DMS 273 treated with DMSO at 0.1 percent for 48 hours (cell line): ENCODE measurements around the gene ZNF281.

Experiments
- DNase-seq: peaks from one replicate; lab custom pipeline; 2025; lab: John Stamatoyannopoulos, UW

ZNF281 gene

GRCh38 chr1:200391747-200392146 is 18.1 kb downstream of the ZNF281 start:
- DNase-seq: no peak

GRCh38 chr1:200388791-200389190 is 21.0 kb downstream of the ZNF281 start:
- no peak for DNase-seq

DNA sequence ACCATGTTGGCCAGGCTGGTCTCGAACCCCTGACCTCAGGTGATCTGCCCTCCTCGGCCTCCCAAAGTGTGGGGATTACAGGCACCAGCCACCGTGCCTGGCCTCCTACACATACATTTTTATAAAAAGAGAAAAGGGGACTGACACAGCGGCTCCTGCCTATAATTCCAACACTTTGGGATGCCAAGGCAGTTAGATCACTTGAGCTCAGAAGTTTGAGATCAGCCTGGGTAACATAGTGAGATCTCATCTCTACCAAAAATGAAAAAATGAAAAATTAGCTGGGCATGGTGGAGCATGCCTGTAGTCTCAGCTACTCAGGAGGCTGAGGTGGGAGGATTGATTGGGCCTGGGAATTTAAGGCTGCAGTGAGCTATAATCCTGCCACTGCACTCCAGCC is 23.4 kb downstream of the ZNF281 start:
- no peak for DNase-seq

DNA sequence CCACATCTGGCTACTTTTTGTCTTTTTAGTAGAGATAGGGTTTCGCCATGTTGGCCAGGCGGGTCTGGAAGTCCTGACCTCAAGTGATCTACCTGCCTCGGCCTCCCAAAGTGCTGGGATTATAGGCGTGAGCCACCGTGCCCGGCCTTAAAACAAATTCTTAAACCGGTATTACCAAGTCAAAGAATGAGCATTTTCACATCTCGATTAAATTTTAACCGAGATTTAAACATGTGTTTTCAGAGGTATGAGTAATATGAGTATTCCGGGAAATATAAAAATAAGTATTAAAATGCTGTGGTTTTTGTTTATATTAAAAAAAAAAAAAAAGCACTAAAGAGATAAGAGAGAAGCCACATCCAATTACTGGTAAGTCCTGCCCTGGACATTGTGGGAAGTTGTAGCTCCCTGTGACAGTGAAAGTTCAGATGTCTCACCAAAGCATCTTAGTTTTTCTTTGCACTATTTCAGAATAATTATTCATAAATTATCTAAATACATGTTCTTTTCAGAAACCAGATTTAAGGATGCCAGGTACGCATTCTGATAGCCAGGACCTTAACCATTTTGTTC is 24.9 kb downstream of the ZNF281 start:
- no peak for DNase-seq

- no peak for DNase-seq
These were observed 28.4 kb downstream of the ZNF281 start for GRCh38 chr1:200381256-200381984.

DNA sequence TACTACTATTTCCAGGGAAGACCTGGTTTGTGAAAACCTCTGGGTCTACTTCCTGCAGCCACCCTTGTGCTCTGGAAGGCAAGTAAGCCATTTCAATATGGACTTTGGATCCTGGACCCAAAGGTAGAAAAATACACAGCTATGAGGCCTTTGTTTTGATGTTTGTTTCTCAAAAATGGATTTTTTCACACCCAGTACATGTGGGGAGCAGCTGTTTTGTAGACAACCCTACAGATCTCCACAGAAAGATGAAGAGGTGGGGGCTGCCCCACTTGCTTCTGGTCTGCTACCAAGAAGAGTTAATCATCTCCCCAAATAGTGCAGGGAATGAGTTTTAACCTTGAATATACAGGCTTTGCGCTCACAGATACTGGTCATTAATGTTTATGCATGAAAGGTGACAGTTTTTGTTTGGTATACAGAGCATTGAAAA is 29.2 kb downstream of the ZNF281 start:
- DNase-seq: no peak

- no peak for DNase-seq
These were observed 29.8 kb downstream of the ZNF281 start for GRCh38 chr1:200379940-200380588.

- no peak for DNase-seq
These were observed 30.4 kb downstream of the ZNF281 start for GRCh38 chr1:200379432-200379757.

GRCh38 chr1:200378096-200378495 is 31.7 kb downstream of the ZNF281 start:
- DNase-seq: no peak

DNA sequence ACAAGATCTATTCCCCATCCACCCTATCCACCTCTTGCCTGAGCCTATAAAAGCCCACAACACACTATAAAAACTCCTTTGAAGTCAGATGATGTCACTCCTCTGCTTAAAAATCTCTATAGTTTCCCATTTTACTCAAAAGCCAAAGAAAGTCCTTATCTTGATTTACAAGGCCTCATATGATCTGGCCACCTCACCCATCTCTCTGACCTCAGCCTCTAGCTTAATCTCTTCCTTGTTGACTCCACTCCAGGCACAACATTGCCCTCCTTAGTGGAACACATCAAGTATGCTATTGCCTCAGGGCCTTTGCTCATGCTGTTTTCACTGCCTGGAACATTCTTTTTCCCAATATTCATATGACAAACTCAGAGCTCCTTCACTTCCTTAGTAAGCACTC is 33.3 kb downstream of the ZNF281 start:
- no peak for DNase-seq

- DNase-seq: no peak
These were observed 35.1 kb downstream of the ZNF281 start for GRCh38 chr1:200374569-200375295.

DNA sequence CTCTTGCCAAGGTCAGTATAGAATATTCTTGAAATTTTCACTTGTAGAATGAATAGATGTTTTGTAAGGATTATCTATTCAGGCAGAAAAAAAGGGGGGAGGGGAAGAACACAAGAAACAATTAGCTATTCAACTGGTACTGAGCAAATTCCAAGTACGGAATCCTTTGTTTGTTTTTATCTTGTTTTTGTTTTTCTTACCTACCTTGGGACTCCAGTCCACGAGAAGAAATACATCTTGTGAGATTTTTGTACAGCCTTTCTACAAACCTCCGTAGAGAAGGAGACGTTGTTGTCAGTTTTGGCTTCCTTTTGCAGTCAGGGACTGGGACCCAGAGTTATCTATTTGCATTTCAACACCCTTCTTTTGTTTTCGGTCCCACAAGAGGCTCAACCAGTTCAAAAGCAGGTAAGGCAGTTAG is 36.0 kb downstream of the ZNF281 start:
- no peak for DNase-seq

DNA sequence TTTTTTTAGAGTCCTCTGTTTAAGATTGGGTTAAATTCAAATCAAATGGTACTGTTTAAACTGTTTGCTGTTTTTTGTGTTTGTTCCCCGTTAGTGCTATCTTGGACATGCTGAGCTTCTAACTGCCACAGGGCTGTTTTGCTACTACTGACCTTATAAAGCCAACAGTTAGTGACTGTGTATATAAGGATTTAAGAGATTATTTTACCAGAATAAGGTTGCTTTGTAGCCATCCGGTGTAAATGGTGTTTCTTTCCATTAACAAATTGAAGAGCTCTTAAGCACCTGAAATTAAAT is 37.0 kb downstream of the ZNF281 start:
- no peak for DNase-seq

- DNase-seq: no peak
These were observed 37.5 kb downstream of the ZNF281 start for GRCh38 chr1:200372095-200372884.

DNA sequence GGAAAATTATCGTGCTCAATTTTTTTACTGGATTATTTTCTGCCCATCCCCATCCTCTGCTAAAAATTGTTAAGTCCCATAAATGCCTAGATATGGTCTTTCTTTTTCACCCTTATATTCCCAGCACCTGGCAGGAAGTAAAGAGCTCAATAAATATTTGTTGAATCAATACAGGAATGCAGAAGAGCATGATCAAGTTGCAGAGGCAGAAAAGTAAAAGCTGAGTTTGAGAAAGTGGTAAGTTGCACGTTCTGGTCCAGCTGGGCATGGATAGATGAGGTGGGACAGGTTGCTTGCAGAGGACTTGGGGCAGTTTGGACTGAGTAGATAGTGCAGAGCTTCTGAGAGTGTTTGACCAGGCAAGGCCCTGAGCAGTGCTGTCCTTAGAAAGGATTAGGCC is 40.1 kb downstream of the ZNF281 start:
- no peak for DNase-seq

DNA sequence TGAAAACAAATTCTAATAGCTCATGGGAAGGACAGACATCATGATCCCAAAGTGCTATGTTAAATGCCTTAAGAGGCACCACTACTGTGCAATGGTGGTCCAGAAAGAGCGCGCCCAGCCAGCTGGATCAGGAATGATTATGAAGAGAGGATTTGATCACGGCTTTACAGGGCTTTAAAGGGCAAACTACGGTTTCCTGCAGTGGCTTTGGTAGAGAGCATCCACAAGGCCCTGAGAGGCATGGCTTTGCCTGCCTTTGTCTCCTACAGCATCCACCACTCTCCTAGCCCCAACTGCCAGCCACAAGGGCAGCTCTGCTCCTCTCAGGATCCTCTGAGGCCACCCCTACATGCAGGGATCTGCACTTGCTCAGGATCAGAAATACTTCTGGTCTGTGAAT is 40.7 kb downstream of the ZNF281 start:
- DNase-seq: no peak

DNA sequence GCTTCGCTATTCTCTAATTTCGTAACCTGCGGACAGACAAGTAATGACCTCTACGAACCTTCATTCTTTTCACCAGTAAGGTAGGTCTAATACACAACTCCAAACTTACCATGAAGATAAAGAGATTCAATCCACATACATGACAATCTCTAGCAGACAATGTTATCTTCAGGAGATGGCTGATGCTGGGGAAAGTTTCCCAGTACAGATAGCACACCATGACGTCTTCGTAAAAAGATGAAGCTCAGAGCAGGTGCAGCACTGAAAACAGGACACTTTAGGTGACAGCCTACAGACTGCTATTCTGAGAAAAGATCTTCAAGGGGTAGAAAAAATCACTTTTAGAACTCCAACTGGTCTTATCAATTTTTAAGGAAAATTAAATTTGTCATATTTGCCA is 41.3 kb downstream of the ZNF281 start:
- no peak for DNase-seq

DNA sequence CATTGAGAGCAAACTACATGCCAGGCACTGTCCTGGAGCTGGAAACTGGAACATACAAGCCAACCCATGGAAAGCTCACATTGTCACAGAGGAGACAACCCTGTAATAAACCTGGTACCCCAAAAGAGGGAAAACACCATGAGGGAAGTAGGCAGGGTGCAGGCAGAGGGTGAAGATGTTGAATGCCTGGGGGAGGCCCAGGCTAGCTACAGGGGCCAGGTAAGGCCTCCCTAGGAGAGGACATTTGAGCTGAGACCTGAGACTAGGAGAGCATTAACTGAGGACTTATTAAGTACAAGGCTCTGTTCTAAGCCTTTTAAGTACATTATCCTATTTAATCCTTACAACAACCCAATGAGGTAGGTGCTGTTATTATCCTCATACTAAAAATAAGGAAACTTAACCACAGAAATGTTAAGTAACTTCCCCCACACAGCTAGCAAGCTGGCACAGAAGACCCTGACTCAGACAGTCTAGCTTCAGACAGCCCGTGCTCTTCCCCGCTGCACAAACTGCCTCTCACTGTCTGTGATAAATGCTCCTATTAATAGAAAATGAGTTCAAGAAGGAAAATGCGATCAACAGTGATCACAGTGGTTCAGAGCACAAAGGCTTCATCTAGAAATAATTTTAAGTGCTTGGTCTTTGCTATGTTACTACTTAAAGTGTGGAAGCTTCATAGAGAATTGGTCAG is 41.8 kb downstream of the ZNF281 start:
- no peak for DNase-seq

DNA sequence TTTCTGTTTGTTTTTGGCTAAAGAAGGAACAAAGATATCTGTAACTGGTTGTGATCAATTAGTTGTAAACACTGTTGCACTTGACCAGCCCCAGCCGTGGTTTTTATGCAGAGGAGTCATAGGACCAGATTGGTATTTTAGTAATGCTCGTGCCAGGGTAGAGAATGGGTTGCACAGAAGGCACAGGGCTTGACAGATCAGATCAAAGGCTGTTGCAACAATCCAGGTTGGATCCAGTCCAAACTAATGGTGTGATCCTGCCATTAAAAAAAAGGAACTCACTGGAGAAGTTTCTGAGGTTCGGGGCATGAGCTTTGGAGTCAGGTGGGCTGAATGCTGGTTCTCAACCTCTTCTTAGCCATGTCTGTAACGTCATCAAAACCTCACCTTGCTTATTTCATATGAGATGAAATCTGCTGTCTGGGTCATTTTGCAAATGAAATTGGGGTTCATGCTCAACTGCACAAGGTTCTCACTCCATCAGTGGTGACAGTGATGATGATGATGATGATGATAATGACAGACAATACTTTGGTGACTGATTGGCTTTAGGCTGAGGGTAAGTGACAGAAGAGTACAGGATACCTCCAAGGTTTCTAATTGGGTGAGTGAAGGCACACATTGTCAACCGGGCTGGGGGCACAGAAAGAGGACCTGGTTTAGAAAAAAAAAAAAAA is 43.1 kb downstream of the ZNF281 start:
- no peak for DNase-seq

- no peak for DNase-seq
These were observed 43.9 kb downstream of the ZNF281 start for GRCh38 chr1:200365897-200366426.

DNA sequence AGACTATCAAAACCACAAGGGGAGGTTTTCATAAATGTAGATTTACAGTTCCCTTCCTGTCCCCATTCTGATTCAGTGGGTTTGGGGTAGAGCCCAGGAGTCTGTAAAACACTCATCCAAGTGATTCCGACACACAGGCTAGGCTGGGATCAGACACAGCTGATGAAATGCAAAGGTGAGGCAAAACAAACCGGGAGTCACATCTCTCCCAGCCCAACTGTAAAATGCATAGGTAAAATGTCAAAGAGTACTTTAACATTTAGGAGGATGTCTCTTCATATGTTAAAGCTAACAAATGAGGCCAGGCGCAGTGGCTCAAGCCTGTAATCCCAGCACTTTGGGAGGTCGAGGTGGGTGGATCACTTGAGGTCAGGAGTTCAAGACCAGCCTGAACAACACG is 45.0 kb downstream of the ZNF281 start:
- no peak for DNase-seq
